Stimulated activated CD8-positive, alpha-beta memory T cell treated with anti-CD3 and anti-CD28 coated beads, Interleukin-7, amount 100 ng/mL, for 48 hours (primary cell): Measurements from ENCODE around the gene LRRC18.

ENCODE experiments used
- DNase-seq, 2 donors: peaks; one replicate each; pipeline ENCODE4 v3.0.0-alpha.2; 2020; ENCODE audit warnings: low read depth in 1 of 2; ENCODE audit errors: extremely low read depth in 1 of 2

LRRC18 gene

GRCh38 chr10:48884179-48885045 is 55.2 kb downstream of the LRRC18 start:
- no peak for DNase-seq

DNA sequence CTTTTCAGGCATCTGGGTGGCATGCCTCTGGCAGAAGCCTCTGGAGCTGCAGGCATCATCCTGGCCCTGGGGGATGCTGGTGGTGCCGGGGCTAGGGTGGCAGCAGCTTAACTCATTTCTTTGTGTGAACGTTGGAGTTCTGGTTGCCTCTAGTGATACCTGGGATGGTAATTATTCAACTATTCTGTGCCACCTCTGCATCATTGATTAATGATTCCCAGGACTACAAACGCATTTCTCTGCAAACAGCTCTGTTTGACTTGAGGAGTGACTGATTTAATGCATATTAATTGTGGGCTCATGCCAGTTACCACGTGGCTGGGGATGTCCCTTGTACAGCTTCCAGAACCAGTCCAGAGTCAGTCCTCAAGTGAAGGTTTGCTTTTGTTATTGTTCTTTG is 55.9 kb downstream of the LRRC18 start:
- DNase-seq: no peak

DNA sequence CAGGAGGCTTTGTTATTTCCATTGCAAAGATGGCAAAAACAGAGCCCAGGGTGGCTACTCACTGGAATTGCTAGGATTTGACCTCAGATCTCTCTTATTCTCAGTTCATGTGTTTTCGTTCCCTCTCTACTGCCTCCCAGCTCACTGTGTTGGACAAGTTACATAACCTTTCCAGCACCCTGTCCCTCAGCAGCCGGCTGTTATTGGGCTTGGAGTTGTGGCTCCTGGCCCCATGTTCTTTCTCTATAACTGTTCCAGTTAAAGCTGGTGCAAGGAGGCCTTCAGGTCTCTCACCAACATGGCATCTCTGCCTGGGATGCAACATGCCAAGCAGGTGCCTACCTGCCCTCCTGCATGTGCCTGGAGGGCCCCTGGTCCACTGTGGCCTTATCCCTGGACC is 56.8 kb downstream of the LRRC18 start:
- no peak for DNase-seq

- no peak for DNase-seq
Observed at GRCh38 chr10:48881937-48882336, 57.7 kb downstream of the LRRC18 start.

DNA sequence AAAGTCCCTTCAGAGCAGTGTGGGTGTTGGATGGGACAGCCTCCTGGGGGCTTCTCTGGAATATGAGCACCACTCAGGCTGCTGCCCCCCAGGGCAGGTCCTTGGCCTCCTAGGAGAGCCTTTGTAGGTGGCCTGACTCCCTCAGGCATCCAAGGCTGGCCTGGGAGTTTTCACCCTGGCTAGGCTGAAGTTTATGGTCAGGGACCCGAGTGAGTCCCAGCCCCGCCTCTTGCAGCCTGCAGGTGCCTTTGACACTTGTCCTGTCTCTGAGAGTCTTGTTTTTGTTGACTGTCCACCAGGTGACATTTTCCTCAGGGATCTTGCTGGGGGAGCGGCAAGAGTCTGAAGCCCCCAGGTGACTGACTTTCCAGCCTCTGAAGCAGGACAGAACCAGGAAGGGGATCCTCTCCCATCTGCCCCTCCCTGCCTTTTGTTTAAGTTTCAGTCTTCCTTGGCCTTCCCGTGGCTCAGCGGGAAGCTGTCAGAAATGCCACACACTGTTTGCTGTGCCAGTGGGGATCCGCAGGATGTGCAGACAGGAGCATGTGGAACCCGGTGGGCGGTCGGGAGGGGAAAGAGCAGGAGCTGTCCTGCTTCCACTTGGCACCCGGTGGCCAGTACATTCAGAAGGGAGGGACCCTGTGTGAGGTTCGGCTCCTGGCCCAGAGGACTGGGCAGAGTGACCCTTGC is 59.5 kb downstream of the LRRC18 start:
- no peak for DNase-seq

GRCh38 chr10:48879451-48879850 is 60.2 kb downstream of the LRRC18 start:
- no peak for DNase-seq

DNA sequence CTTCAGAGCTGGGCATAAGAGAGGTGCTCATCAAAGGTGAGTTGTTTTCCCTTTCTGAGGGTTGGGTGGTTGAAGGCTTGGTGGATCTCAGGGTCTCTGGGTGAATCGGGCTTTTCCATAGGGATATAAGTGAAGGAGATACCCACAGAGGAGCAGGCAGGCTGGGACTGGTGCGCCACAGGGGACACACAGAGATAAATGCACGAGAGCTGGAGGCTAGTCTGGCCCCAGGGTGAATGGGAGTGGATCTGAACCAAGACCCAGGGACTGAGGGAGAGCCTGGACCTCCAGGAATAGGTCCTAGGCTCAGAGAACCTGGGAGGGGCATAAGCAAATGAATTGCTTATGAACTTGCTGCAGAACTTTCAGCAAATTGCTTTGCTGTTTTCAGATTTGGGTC is 61.5 kb downstream of the LRRC18 start:
- no peak for DNase-seq

- DNase-seq: no peak
Observed at GRCh38 chr10:48872234-48872633, 67.4 kb downstream of the LRRC18 start.
